GM23248 (cell line): Measurements from ENCODE around the gene PAFAH2. TPM values are rescaled to one million over a fixed set of nuclear protein-coding genes. Genes with fewer than 3 reads are reported as not detected.
A peak's percentile ranks its signal among the peaks of the same experiment; 100 is the strongest.

Experiments
- DNase-seq: peaks from one replicate; pipeline ENCODE4 v3.0.0-alpha.2; 2015
- H2AFZ ChIP-seq: fragments of 200-600 bp; sonication (generic); 2 replicates; pipeline ENCODE4 v1.6.1; 2016; ENCODE audit warnings: antibody characterized with exemption
- H3F3A ChIP-seq: fragments of 200-600 bp; sonication (generic); 2 replicates; pipeline ENCODE4 v1.6.1; 2016; ENCODE audit warnings: mild to moderate bottlenecking, antibody characterized with exemption, mixed run types; ENCODE audit not compliant: insufficient read depth
- H3K27ac ChIP-seq: fragments of 200-600 bp; sonication (generic); 2 replicates; pipeline ENCODE4 v1.5.1; 2016; ENCODE audit warnings: mild to moderate bottlenecking
- H3K27me3 ChIP-seq: fragments of 200-600 bp; sonication (generic); replicated peaks from 2 replicates; pipeline ENCODE4 v1.6.1; 2016; ENCODE audit warnings: mild to moderate bottlenecking; ENCODE audit not compliant: insufficient read depth
- H3K36me3 ChIP-seq: fragments of 200-600 bp; sonication (generic); 2 replicates; pipeline ENCODE4 v1.6.1; 2016; ENCODE audit warnings: low read depth, mild to moderate bottlenecking
- H3K4me1 ChIP-seq: fragments of 200-600 bp; sonication (generic); 2 replicates; pipeline ENCODE4 v1.6.1; 2016; ENCODE audit warnings: mild to moderate bottlenecking; ENCODE audit not compliant: insufficient read depth
- H3K4me2 ChIP-seq: fragments of 200-600 bp; sonication (generic); one replicate; pipeline ENCODE4 v1.6.1; 2016; ENCODE audit warnings: mild to moderate bottlenecking; ENCODE audit not compliant: unreplicated experiment
- H3K4me3 ChIP-seq: fragments of 200-600 bp; sonication (generic); 2 replicates; pipeline ENCODE4 v1.5.1; 2016; ENCODE audit warnings: mild to moderate bottlenecking
- H3K79me2 ChIP-seq: fragments of 200-600 bp; sonication (generic); 2 replicates; pipeline ENCODE4 v1.6.1; 2016; ENCODE audit warnings: mild to moderate bottlenecking; ENCODE audit not compliant: insufficient read depth
- H3K9ac ChIP-seq: fragments of 200-600 bp; sonication (generic); 2 replicates; pipeline ENCODE4 v1.6.1; 2016; ENCODE audit warnings: mild to moderate bottlenecking
- H3K9me2 ChIP-seq: fragments of 200-600 bp; sonication (generic); 2 replicates; pipeline ENCODE4 v1.6.1; 2016; ENCODE audit warnings: mixed run types, mild to moderate bottlenecking, moderate library complexity; ENCODE audit not compliant: insufficient read depth
- H3K9me3 ChIP-seq: fragments of 200-600 bp; sonication (generic); one replicate; pipeline ENCODE4 v1.6.1; 2017; ENCODE audit warnings: low read depth
- H4K20me1 ChIP-seq: fragments of 200-600 bp; sonication (generic); 2 replicates; pipeline ENCODE4 v1.6.0; 2016; ENCODE audit not compliant: insufficient read depth
- EZH2 ChIP-seq: fragments of 200-600 bp; sonication (generic); IDR thresholded peaks from 2 replicates; pipeline ENCODE4 v1.6.1; 2018; ENCODE audit warnings: antibody characterized with exemption, mild to moderate bottlenecking; ENCODE audit not compliant: insufficient read depth, poor library complexity, severe bottlenecking
- EZH2phosphoT487 ChIP-seq: fragments of 200-600 bp; sonication (generic); IDR thresholded peaks from 2 replicates; pipeline ENCODE4 v1.6.1; 2018; ENCODE audit warnings: antibody characterized with exemption, moderate library complexity, mild to moderate bottlenecking, low read depth; ENCODE audit not compliant: insufficient read depth
- WGBS, 2 experiments: methylation state at CpG; one replicate each; pipeline ENCODE4 v1.1.6; 2015 to 2017; ENCODE audit warnings: low lambda C conversion rate in 2 of 2, low coverage in 1 of 2; ENCODE audit errors: missing lambda C conversion rate in 2 of 2; 5-methylcytosine and 5-hydroxymethylcytosine counted together
- in situ Hi-C: fragments of 300-500 bp; cut with MboI; formaldehyde crosslinking; loops from 2 replicates; pipeline ENCODE4 v1.15.0; 2020
- polyA plus RNA-seq: library from polyadenylated mRNA; unstranded; fragments of >200 nt; fragmentation: Nextera tagmentation; extraction: Ambion mirVana; gene quantifications from 2 replicates; pipeline ENCODE4 v1.2.1, GENCODE V29; 2016
- total RNA-seq: library from RNA; depleted of rRNA; stranded (reverse); fragments of >200 nt; shearing (Covaris generic); gene quantifications from 2 replicates; pipeline ENCODE4 v1.2.3, GENCODE V29; 2014

PAFAH2 gene
- total and polyA plus RNA-seq, 2 experiments from 2014 or later = 9.5 to 10.7 TPM

- H3F3A ChIP-seq = no peaks in the 10 kb centered on the region
- H3K36me3 ChIP-seq = no peaks in the 10 kb centered on the region
- peaks cover 67% of the 10 kb centered on the region for H3K27me3 ChIP-seq
- TF ChIP-seq EZH2phosphoT487 (peak; percentile 37; the same call in 1 of the 2 replicates), EZH2 (no peak)
- H4K20me1 ChIP-seq = no peaks in the 10 kb centered on the region
- no peak within 1 kb of the TSS for H3K27ac ChIP-seq
- no peaks in the 10 kb centered on the region for H3K79me2 ChIP-seq
- H3K9me3 ChIP-seq = no peaks in the 10 kb centered on the region
- H3K9ac ChIP-seq = no peak within 1 kb of the TSS
- no peak within 1 kb of the TSS for H3K4me3 ChIP-seq
- H3K4me2 ChIP-seq = no peak within 1 kb of the TSS
- 1% methylated on average over 13 to 20 of the region's 62 CpGs for WGBS, 2 experiments
- no peaks in the 10 kb centered on the region for H3K4me1 ChIP-seq
- H3K9me2 ChIP-seq = no peaks in the 10 kb centered on the region
- no peak within 1 kb of the TSS for H2AFZ ChIP-seq
- peak; percentile 38 for DNase-seq
- in situ Hi-C loops = no loop called here
Observed at GRCh38 chr1:26045722-26046245, 47.9 kb upstream of the PAFAH2 start, which contains the start of gene SLC30A2. Gene SLC30A2 (minus strand): TSS chr1:26046118. CDS start chr1:26045896, 222 bp downstream.

- no peaks in the 10 kb centered on the region for H3K9me2 ChIP-seq
- H2AFZ ChIP-seq = no peak overlapping the region
- no peaks in the 10 kb centered on the region for H3K4me1 ChIP-seq
- peaks cover 67% of the 10 kb centered on the region for H3K27me3 ChIP-seq
- no peak overlapping the region for H3K27ac ChIP-seq
- WGBS, 2 experiments = 33 to 48% methylated on average over 18 to 27 of the region's 29 CpGs
- no peaks in the 10 kb centered on the region for H3K9me3 ChIP-seq
- in situ Hi-C loops = no loop called here
- no peaks in the 10 kb centered on the region for H3K36me3 ChIP-seq
- no peak overlapping the region for H3K4me3 ChIP-seq
- no peaks in the 10 kb centered on the region for H4K20me1 ChIP-seq
- TF ChIP-seq EZH2phosphoT487 (no peak), EZH2 (no peak)
- no peaks in the 10 kb centered on the region for H3K79me2 ChIP-seq
- no peak overlapping the region for H3K9ac ChIP-seq
- no peak for DNase-seq
- no peak overlapping the region for H3K4me2 ChIP-seq
- H3F3A ChIP-seq = no peaks in the 10 kb centered on the region
Observed at GRCh38 chr1:26044971-26045721, 47.3 kb upstream of the PAFAH2 start.

- in situ Hi-C loops = no loop called here
- WGBS, 2 experiments = 79 to 81% methylated on average over 3 of the region's 3 CpGs
- H3K36me3 ChIP-seq = no peaks in the 10 kb centered on the region
- no peak overlapping the region for H3K9ac ChIP-seq
- H3K4me2 ChIP-seq = no peak overlapping the region
- DNase-seq = no peak
- no peaks in the 10 kb centered on the region for H4K20me1 ChIP-seq
- H2AFZ ChIP-seq = no peak overlapping the region
- no peaks in the 10 kb centered on the region for H3K9me2 ChIP-seq
- no peak overlapping the region for H3K27ac ChIP-seq
- H3K4me3 ChIP-seq = no peak overlapping the region
- H3K9me3 ChIP-seq = no peaks in the 10 kb centered on the region
- H3K79me2 ChIP-seq = no peaks in the 10 kb centered on the region
- TF ChIP-seq EZH2phosphoT487 (no peak), EZH2 (no peak)
- H3K4me1 ChIP-seq = no peaks in the 10 kb centered on the region
- peaks cover 67% of the 10 kb centered on the region for H3K27me3 ChIP-seq
- no peaks in the 10 kb centered on the region for H3F3A ChIP-seq
Observed at GRCh38 chr1:26044414-26044813, 46.6 kb upstream of the PAFAH2 start.

GRCh38 chr1:26043765-26044164 is 45.9 kb upstream of the PAFAH2 start:
- H3F3A ChIP-seq = no peaks in the 10 kb centered on the region
- no peak overlapping the region for H3K27ac ChIP-seq
- H3K4me3 ChIP-seq = no peak overlapping the region
- H3K4me2 ChIP-seq = no peak overlapping the region
- WGBS, 2 experiments = 39 to 50% methylated on average over 2 of the region's 2 CpGs
- in situ Hi-C loops = no loop called here
- H3K9me2 ChIP-seq = no peaks in the 10 kb centered on the region
- peaks cover 61% of the 10 kb centered on the region for H3K27me3 ChIP-seq
- H3K79me2 ChIP-seq = no peaks in the 10 kb centered on the region
- TF ChIP-seq EZH2 (no peak), EZH2phosphoT487 (no peak)
- H3K4me1 ChIP-seq = no peaks in the 10 kb centered on the region
- no peaks in the 10 kb centered on the region for H4K20me1 ChIP-seq
- no peak overlapping the region for H3K9ac ChIP-seq
- H3K36me3 ChIP-seq = no peaks in the 10 kb centered on the region
- no peaks in the 10 kb centered on the region for H3K9me3 ChIP-seq
- H2AFZ ChIP-seq = no peak overlapping the region
- no peak for DNase-seq
